LNCaP clone FGC (cell line): ENCODE data around the gene GRN.

Source experiments
- DNase-seq: peaks from one replicate; pipeline ENCODE4 v3.0.0-alpha.2; 2011; ENCODE audit warnings: low read depth
- H3K4me3 ChIP-seq: 2 replicates; pipeline ENCODE4 v1.5.1; 2011; ENCODE audit warnings: mild to moderate bottlenecking, low read depth, low read length, control low read depth
- TF ChIP-seq, protein P1 (sequence below): IDR thresholded peaks from 2 replicates; pipeline ENCODE4 v1.5.1; 2012; ENCODE audit warnings: mild to moderate bottlenecking; ENCODE audit not compliant: control insufficient read depth, insufficient read depth; ENCODE audit errors: extremely low read depth

Gene GRN

DNA sequence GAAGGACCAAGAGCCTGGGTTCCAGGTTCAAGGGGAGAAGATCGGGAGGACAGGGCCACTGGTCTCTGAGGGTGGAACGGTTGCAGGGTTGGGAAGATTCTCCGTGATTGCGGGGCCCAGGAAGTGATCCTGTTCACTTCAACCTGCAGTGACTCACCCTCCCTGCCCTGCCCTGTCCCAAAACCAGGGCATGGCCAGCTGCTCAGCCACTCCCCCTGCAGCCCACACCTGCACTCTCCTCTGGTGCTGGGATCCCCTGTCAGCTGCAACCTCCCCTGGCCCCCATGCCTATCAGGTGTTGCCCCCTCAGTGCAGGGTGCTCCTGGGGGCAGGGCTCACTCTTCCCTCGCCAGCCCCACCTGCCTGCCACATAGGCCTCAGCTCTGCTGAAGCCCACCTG lies 35.6 kb upstream of the GRN start:
- H3K4me3 ChIP-seq, result no peak overlapping the region
- TF ChIP-seq, protein P1, sequence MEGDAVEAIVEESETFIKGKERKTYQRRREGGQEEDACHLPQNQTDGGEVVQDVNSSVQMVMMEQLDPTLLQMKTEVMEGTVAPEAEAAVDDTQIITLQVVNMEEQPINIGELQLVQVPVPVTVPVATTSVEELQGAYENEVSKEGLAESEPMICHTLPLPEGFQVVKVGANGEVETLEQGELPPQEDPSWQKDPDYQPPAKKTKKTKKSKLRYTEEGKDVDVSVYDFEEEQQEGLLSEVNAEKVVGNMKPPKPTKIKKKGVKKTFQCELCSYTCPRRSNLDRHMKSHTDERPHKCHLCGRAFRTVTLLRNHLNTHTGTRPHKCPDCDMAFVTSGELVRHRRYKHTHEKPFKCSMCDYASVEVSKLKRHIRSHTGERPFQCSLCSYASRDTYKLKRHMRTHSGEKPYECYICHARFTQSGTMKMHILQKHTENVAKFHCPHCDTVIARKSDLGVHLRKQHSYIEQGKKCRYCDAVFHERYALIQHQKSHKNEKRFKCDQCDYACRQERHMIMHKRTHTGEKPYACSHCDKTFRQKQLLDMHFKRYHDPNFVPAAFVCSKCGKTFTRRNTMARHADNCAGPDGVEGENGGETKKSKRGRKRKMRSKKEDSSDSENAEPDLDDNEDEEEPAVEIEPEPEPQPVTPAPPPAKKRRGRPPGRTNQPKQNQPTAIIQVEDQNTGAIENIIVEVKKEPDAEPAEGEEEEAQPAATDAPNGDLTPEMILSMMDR, result no peak
- DNase-seq, result no peak

DNA sequence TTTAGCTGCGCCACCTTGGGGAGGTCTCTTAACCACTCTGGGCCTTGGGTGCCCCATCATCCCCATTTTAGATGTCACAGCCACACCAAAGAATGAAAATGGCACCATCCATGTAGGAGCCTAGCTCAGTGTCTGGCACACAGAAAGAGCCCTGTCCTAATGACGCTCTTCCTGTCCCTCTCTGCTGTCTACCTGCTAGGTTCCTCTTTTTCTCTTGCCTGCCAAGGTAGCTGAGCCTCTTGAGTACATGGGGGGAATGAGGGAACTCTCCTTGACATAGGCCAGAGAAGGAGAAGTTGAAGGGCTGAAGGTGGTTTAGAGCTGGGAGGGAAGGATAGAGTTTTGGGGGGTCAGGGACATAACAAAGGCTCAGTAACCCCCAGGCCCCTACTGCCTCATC lies 34.9 kb upstream of the GRN start:
- no peak overlapping the region for H3K4me3 ChIP-seq
- DNase-seq, result no peak
- TF ChIP-seq, protein P1, result no peak

DNA sequence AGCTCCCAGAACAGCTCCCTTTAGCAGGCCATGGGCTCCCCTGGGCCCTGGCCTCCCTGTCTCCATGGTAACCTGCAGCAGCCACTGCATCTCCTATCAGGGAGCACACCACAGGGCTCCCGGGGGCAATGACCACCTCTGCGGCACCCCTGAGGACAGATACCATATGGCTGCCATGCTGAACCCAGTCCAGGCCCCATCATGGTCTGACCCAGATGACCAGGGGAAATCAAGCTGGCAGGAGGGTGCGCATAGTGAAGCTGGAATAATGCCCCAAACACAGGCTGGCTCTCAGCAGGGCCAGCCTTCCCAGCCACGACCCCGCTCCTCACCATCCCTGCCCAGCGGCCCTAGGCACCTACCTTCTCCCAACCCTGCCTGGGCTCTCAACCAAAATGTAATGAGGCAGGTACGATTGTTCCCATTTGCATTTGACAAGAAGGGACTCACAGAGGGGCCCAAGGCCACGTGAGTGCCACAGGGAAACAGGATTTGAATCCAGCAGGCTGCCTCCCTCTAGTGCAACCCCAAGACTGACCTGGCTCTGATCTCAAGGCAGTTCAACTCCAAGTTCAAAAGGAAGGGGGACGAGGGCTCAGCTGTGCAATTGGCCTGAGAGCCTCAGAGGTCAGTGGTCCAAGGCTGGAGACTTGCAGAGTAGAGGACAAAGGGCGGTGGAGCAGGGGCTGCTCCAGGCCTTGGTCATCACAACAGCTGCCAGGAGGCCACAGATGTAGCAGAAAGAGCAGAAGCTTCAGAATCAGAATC lies 34.3 kb upstream of the GRN start:
- H3K4me3 ChIP-seq, result no peak overlapping the region
- TF ChIP-seq, protein P1, result no peak
- no peak for DNase-seq

DNA sequence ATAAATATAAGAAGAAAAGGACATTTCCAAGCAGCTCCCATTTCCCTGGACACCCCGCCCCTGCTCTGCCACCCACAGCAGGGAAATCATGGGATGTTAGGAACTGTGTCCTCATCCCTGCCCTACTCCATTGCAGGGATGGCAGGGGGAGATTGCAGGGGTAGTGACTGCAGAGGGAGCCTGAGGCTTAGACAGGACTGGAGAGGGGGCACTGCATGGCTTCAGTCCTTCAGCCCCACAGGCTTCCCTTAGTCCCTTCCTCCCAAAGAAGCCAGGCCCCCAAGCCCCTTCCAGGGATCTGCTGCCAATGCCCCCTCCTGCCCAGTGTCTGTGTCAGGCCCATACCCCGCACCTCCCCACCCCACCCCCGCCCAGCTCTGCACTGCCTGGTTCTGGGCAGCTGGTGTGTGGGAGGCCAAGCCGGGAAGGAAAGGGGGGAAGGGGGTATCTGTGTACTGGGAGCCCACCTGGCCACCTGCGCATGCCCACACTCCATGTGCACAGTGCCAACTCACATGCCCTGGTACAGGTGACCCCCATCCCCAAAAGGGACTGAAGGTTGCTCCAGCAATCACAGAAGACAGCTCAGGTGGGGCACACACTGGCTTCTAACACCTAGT lies 33.4 kb upstream of the GRN start:
- TF ChIP-seq, protein P1, result no peak
- no peak for DNase-seq

DNA sequence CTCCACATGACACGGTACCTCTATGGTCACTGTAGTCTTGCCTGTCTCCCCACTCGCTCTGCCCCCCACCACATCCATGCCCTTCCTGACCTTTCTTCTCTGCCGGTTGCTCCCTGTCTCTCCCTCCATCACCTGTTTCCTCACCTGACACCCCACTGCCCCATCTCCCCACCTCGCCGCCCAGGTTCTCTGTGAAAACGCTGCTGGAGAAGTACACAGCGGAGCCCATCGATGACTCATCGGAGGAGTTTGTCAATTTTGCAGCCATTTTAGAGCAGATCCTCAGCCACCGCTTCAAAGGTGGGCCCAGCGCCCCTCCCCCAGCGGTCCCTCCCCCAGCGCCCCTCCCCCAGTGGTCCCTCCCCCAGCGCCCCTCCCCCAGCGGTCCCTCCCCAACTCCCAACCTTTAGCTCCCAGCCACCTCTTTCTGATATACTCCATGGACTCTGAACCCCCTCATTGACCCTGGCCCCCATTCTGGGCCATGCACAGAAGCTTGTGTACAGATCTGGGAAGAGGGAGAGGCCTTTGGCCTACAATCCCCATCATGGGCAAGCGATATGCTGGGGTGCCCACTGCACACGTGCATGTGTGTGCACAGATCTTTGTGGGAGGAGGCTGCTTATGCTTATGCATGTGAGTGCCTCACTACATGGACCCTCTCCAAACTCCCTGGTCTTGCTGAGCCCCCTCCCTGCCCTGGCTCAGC lies 32.6 kb upstream of the GRN start:
- no peak overlapping the region for H3K4me3 ChIP-seq
- TF ChIP-seq, protein P1, result no peak
- DNase-seq, result no peak

More for the DNA sequence above, 33.4 kb upstream of the GRN start:
- H3K4me3 ChIP-seq, result no peak overlapping the region

DNA sequence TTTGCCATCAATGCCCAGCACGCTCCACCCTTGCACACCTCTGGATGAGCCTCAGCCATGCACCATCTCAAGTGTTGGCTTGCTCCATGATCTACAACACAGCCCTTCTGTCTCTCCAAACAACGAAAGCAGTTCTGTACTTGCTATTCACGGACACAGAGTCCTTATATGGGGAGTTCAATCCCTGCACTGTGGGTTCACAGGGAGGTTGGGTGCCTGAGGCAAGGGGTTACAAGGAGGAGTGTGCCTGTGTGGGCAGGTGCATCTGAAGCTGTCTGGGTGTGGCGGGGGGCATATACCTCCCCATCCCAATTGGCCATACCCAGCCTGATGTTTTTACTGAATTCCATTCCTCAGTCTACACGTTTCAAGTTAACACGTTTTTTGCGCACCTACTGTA lies 31.1 kb upstream of the GRN start:
- H3K4me3 ChIP-seq, result no peak overlapping the region
- TF ChIP-seq, protein P1, result no peak
- DNase-seq, result no peak
